Stomach (tissue), 9 donors: ENCODE results near the gene CRYBB3. TPM values are rescaled to one million over a fixed set of nuclear protein-coding genes. Genes with fewer than 3 reads are reported as not detected.
"Not testable (repeated sequence)": the region's sequence is repeated elsewhere in the genome, so short reads cannot be mapped to it uniquely, and the experiment has no call there.

ENCODE experiments used
- DNase-seq, 2 donors: peaks; one replicate each; pipeline versions ENCODE4 v3.0.0 to v3.0.0-alpha.2; 2013 to 2019
- H3K27ac ChIP-seq, 5 donors: fragments of 200-600 bp in 4 of 5; sonication (generic) in 4 of 5; one replicate each; pipeline ENCODE4 v1.5.1; 2013 to 2019; ENCODE audit warnings: mild to moderate bottlenecking in 1 of 5, moderate library complexity in 1 of 5
- H3K27me3 ChIP-seq, 3 donors: fragments of 200-600 bp; sonication (generic); one replicate each; pipeline ENCODE4 v1.5.1; 2017 to 2019; ENCODE audit warnings: mixed run types in 1 of 3
- H3K36me3 ChIP-seq, 4 donors: fragments of 200-600 bp; sonication (generic); 1 replicate in 3 of 4; 2 replicates in 1 of 4; pipeline ENCODE4 v1.5.1; 2016 to 2019
- H3K4me1 ChIP-seq, 4 donors: fragments of 200-600 bp; sonication (generic); one replicate each; pipeline ENCODE4 v1.5.1; 2016 to 2019
- H3K4me3 ChIP-seq, 4 donors: fragments of 200-600 bp; sonication (generic) in 3 of 4; one replicate each; pipeline ENCODE4 v1.5.1; 2016 to 2019; ENCODE audit warnings: mild to moderate bottlenecking in 1 of 4
- H3K9me3 ChIP-seq, 4 donors: fragments of 200-600 bp; sonication (generic); one replicate each; pipeline ENCODE4 v1.5.1; 2016 to 2019
- EP300 ChIP-seq: sonication (generic); formaldehyde crosslinking; IDR thresholded peaks from one replicate; pipeline ENCODE4 v1.6.1; 2017; ENCODE audit warnings: antibody characterized with exemption
- POLR2A ChIP-seq, 4 donors: fragments of 450-650 bp; IDR thresholded peaks; one replicate each; pipeline ENCODE4 v1.6.1; 2016; ENCODE audit warnings: antibody characterized with exemption in 4 of 4, control low read depth in 2 of 4, mild to moderate bottlenecking in 1 of 4, moderate library complexity in 1 of 4
- POLR2AphosphoS5 ChIP-seq, 3 donors: sonication (generic); formaldehyde crosslinking; IDR thresholded peaks; one replicate each; pipeline ENCODE4 v1.6.1; 2016; ENCODE audit warnings: antibody characterized with exemption in 3 of 3
- WGBS, 5 donors: extraction: QIAGEN DNeasy Blood & Tissue Kit in 3 of 5; methylation state at CpG; one replicate each; pipeline versions ENCODE4 v1.1.5 to v1.1.7; 2013 to 2018; 5-methylcytosine and 5-hydroxymethylcytosine counted together
- intact Hi-C: fragments of 100-400 bp; cut with DNase I; formaldehyde crosslinking; loops from one replicate; pipeline ENCODE4 v1.15.1; 2023; ENCODE audit warnings: low total_unique reads
- polyA plus RNA-seq, 3 donors: library from polyadenylated mRNA; stranded (reverse); fragments of 200-250 nt; gene quantifications; one replicate each; pipeline ENCODE4 v1.2.3, GENCODE V29; 2013
- total RNA-seq, 5 donors: library from RNA; depleted of rRNA; stranded (reverse); fragments of >200 nt; gene quantifications; one replicate each; pipeline versions ENCODE4 v1.1.0 to v1.2.3, GENCODE V29; 2014 to 2016
- TF ChIP-seq, protein P1 (sequence below), 7 experiments: fragments of 450-650 bp in 4 of 7; fragments of 200-600 bp in 3 of 7; sonication (generic) in 3 of 7; IDR thresholded peaks; one replicate each; pipeline ENCODE4 v1.5.1; 2016 to 2019; ENCODE audit warnings: antibody characterized with exemption in 7 of 7, control low read depth in 2 of 7, mild to moderate bottlenecking in 1 of 7
- donor health status: healthy with polysubstance abuse.
- donor health status: Bipolar disorder and iron deficiency.
- donor health status: healthy.

CRYBB3 gene
- total and polyA plus RNA-seq, 8 donors = 0.33 TPM; not detected in 7

DNA sequence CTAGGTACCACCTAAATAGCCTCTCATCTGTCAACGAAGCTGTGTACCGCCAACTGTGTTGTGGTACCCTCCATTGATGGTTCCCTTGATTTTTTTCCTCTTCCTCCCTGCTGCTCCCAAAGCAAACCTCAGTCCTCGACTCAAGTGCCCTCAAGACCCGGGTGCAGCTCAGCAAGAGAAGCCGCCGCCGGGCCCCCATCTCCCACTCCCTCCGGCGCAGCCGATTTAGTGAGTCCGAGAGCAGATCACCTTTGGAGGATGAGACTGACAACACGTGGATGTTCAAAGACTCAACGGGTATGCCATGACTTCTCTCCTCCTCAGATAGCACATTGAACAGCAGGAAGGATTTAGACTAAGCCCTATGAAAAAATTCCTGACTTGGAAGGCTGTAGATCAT is 22.4 kb upstream of the CRYBB3 start:
- H3K4me3 ChIP-seq = no peak overlapping the region
- WGBS, 5 donors = 92 to 94% (median 94%) methylated on average over 13 of the region's 13 CpGs
- peaks cover 0 to 12% (median 0%) of the 10 kb centered on the region in 4 donors for H3K9me3 ChIP-seq
- H3K27ac ChIP-seq = no peak overlapping the region
- no peaks in the 10 kb centered on the region for H3K27me3 ChIP-seq
- DNase-seq = no peak
- TF ChIP-seq EP300 (no peak), POLR2A (IDR thresholded peaks at IDR 0.05) (no peak), POLR2AphosphoS5 (IDR thresholded peaks at IDR 0.05) (no peak)
- TF ChIP-seq, protein P1, sequence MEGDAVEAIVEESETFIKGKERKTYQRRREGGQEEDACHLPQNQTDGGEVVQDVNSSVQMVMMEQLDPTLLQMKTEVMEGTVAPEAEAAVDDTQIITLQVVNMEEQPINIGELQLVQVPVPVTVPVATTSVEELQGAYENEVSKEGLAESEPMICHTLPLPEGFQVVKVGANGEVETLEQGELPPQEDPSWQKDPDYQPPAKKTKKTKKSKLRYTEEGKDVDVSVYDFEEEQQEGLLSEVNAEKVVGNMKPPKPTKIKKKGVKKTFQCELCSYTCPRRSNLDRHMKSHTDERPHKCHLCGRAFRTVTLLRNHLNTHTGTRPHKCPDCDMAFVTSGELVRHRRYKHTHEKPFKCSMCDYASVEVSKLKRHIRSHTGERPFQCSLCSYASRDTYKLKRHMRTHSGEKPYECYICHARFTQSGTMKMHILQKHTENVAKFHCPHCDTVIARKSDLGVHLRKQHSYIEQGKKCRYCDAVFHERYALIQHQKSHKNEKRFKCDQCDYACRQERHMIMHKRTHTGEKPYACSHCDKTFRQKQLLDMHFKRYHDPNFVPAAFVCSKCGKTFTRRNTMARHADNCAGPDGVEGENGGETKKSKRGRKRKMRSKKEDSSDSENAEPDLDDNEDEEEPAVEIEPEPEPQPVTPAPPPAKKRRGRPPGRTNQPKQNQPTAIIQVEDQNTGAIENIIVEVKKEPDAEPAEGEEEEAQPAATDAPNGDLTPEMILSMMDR (IDR thresholded peaks at IDR 0.05) = no peak
- intact Hi-C loops = loop anchor here (10.0 kb wide), 1 partner anchor 102 kb away; no protein-coding TSS in a partner anchor
- H3K36me3 ChIP-seq = peaks cover 49 to 97% (median 81%) of the 10 kb centered on the region in 4 donors
- H3K4me1 ChIP-seq = no peaks in the 10 kb centered on the region

DNA sequence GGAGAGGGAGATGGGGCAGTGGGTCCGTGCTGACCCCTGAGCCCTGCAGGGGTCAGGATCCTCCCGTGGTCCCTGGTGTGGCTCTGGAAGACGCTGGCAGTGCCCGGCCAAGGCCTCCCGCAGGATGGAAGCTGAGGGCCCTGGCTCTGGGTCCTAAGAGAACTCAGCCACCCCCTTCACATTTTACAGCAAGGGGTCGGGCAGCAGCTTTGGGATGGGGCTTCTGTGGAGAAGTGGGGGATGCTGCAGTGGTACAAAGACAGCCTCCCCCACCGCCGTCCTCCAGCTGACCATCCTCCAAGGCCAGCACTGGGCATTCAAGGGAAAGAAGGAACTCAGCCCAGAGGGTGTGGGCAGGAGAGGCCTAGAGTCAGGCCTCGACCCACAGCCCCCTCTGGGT is 21.8 kb upstream of the CRYBB3 start:
- Histone ChIP-seq H3K27me3 (no peaks in the 10 kb centered on the region), H3K36me3 (peaks cover 52 to 98% (median 83%) of the 10 kb centered on the region in 4 donors), H3K4me1 (no peaks in the 10 kb centered on the region), H3K27ac (no peak overlapping the region), H3K4me3 (no peak overlapping the region), H3K9me3 (peaks cover 0 to 12% (median 0%) of the 10 kb centered on the region in 4 donors)
- intact Hi-C loops = loop anchor here (10.0 kb wide), 1 partner anchor 103 kb away; no protein-coding TSS in a partner anchor
- no peak for DNase-seq
- no peak for TF ChIP-seq POLR2AphosphoS5 (IDR thresholded peaks at IDR 0.05)
- no peak for TF ChIP-seq POLR2A (IDR thresholded peaks at IDR 0.05)
- TF ChIP-seq, protein P1 (IDR thresholded peaks at IDR 0.05) = no peak
- TF ChIP-seq EP300 = no peak
- WGBS, 5 donors = 86 to 94% (median 89%) methylated on average over 4 to 9 of the region's 9 CpGs

DNA sequence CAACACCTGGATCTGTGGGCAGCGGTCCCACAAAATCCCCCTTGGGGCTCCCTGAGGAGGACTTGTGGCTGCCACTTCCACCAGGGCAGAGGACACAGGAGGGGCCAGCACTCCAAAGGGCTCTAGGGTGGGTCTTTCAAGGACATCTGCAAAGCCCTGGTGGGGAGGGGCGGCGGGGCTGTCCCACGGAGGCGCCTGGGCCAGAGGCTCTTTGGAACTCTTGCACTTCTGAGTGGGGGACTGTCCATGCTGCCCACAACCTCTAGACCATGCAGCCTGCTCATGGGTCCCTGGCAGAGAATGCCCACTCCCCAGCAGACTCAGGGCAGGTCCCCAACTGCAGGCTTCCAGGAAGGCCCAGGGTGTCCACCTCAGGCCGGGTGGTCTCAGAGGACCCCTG is 21.3 kb upstream of the CRYBB3 start:
- intact Hi-C loops = loop anchor here (10.0 kb wide), 1 partner anchor 104 kb away; no protein-coding TSS in a partner anchor
- 72 to 96% (median 89%) methylated on average over 4 to 6 of the region's 6 CpGs for WGBS, 5 donors
- not testable (repeated sequence) for H3K27me3 ChIP-seq, DNase-seq, H3K4me3 ChIP-seq, H3K4me1 ChIP-seq, H3K27ac ChIP-seq
- H3K36me3 ChIP-seq = peaks cover 54 to 96% (median 85%) of the 10 kb centered on the region in 4 donors
- H3K9me3 ChIP-seq = peaks cover 0 to 12% (median 0%) of the 10 kb centered on the region in 4 donors

DNA sequence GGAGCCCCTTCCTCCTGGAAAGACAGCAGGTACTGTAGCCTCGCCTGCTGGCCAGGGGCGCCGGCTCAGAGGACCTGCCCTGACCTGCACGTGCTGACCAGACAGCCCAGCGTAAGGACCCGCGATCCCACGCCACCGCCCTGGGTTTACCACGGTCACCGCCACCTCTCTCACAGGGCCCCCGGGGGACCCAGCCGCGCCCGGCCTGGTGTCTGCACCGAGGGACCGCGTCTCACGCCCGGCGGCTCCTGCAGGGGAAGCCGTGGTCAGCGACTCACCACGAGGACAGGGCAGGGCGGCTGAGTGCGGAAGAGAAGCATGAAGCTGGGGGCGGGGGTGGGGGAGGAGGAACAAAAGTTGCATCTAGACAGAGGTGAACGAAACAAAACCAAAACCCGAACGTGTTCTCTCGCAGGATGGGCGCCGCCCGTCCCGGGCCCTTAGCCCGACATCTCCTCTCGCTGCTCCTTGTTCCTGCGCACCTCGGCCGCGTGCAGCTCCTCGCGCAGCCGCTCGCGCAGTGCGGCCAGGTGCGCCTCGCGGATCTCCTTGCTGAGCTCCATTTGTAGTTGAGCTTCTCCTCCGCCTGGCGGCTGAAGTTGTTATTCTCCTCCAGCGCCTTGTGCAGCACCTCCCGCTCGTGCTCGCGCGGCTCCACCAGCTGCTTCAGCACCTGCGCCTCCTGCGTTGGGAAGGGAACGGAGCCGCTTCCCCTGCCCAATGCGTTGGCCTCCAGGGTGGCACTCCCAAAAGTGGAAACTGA is 20.6 kb upstream of the CRYBB3 start:
- H3K36me3 ChIP-seq = peaks cover 54 to 97% (median 87%) of the 10 kb centered on the region in 4 donors

DNA sequence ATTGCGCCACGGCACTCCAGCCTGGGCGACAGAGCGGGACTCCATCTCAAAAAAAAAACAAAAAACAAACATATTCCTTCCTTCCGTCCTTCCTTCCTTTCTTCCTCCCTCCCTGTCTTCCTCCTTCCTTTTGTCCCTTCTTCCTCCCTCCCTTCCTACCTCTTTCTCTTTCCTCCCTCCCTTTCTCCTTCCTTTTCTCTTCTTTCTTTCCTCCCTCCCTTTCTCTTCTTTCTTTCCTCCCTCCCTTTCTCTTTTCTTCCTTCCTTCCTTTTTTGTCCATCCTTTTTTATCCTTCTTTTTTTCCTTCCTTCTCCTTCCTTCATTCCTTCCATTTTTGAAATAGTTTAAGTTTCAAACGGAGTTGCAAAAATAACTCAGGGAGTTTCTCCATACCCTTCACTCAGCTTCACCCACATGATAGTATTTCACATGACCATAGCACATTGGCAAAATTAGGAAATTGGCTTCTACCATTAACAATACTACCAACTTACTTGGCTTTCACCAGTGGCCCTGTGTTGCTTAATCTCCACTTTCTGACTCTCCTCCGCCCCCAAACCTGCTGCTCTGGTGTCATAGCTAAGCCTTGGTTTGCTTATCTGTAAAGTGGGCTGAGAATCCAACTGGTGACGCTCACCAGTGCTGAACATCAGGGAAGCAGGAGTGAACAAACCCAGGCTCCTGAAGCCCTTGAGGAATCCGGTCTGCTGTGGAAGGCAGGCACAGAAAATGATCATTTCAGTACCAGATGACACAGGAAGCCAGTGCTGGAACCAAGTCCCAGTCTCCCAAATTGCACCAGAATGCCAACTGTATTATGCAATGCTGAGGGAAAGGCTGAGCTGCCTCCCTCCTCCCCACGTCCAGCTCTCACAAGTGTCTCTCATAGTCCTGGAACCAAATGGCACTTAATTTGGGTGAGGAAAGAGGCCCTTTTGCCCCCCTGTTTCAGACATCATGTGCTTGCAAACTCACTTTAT is 17.2 kb upstream of the CRYBB3 start:
- H3K27ac ChIP-seq = no peak overlapping the region
- H3K36me3 ChIP-seq = peaks cover 48 to 97% (median 87%) of the 10 kb centered on the region in 4 donors
- no peak overlapping the region for H3K4me3 ChIP-seq
- no peak for TF ChIP-seq EP300
- TF ChIP-seq, protein P1 (IDR thresholded peaks at IDR 0.05) = no peak
- no peak for TF ChIP-seq POLR2AphosphoS5 (IDR thresholded peaks at IDR 0.05)
- TF ChIP-seq POLR2A (IDR thresholded peaks at IDR 0.05) = no peak
- no peaks in the 10 kb centered on the region for H3K4me1 ChIP-seq
- H3K9me3 ChIP-seq = peaks cover 0 to 12% (median 0%) of the 10 kb centered on the region in 4 donors
- 78 to 86% (median 81%) methylated on average over 10 of the region's 10 CpGs for WGBS, 5 donors
- DNase-seq = no peak
- intact Hi-C loops = no loop called here
- no peaks in the 10 kb centered on the region for H3K27me3 ChIP-seq

More for the DNA sequence above, 20.6 kb upstream of the CRYBB3 start:
- intact Hi-C loops = loop anchor here (10.0 kb wide), 1 partner anchor 104 kb away; no protein-coding TSS in a partner anchor
- not testable (repeated sequence) for H3K4me3 ChIP-seq, H3K27me3 ChIP-seq, H3K4me1 ChIP-seq, H3K27ac ChIP-seq, DNase-seq
- H3K9me3 ChIP-seq = peaks cover 0 to 12% (median 0%) of the 10 kb centered on the region in 4 donors
- 65 to 85% (median 77%) methylated on average over 37 to 47 of the region's 63 CpGs for WGBS, 5 donors
